HG02840 (cell line): ENCODE results near the gene UNC93A.
"Not testable (repeated sequence)": the region's sequence is repeated elsewhere in the genome, so short reads cannot be mapped to it uniquely, and the experiment has no call there.

ENCODE experiments used
- ATAC-seq: cut with Tn5 transposase; IDR thresholded peaks from one replicate; pipeline ENCODE4 v1.9.1; 2021; ENCODE audit warnings: mild to moderate bottlenecking, moderate library complexity, moderate number of reproducible peaks; ENCODE audit not compliant: unreplicated experiment, low FRiP score

UNC93A gene

GRCh38 chr6:167270499-167271311 is 20.4 kb upstream of the UNC93A start:
- ATAC-seq = no peak

DNA sequence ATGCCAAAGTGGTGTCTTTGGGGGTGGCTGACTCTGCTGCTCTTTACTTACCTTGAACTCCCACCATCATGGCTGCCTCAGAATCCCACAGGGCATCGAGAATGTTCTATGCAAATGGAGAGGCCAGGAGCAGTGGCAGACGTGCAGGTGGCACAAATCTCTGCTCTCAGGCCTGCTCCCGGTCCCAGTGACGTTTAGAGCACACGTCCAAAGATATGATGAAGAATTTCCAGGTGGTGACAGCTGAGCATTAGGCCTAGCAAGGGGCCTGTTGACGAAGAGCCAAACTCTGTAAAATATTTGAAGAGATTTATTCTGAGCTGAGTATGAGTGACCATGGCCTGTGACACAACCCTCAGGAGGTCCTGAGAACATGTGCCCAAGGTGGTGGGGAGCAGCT is 19.0 kb upstream of the UNC93A start:
- ATAC-seq = no peak

DNA sequence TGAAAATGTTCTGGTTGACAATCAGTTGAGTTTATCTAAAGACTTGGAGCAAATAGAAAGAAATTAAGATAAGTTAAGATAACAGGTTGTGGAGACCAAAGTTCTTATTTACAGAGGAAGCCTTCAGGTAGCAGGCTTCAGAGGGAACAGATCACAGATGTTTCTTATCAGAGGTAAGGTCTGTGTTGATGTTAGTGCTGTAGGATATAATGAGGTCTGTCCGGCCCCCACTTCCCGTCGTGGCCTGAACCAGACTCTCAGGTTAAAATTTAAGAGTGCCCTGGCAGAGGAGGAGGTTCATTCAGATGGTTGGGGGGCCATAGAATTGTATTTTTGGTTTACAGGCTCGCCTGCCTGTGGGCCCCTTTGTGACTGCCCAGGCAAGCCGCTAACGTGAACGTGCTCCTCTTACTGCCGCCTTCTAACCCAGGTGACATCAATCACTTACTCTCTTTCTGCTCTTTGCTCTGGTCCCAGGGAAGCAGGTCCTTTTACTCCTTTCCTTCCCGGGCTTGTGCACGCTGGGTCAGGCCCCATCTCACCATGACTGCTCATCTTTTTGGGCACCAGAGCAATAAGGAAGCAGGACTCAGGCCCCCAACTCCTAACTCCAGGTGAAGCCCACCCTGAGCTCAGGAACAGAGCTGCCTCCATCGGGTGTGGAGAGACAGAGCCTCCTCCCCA is 18.3 kb upstream of the UNC93A start:
- no peak for ATAC-seq

DNA sequence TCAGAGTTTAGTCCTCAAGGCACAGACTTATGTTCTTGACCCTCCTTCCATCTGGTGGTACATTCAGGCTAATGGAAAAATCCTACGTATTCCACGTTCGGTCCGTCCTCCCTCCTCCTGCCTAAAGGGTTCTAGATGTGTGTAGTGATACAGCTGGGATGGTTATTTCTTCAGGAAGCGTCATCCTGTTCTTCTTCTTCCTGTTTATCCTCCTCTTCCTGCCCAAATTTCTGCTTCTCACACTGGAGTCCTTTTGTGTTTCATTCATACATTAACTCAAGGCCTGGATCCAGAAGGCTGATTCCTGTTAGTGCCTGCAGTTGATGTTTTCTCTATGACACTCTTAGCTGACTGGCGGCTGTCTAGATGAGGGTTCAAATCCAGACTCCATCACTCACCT is 16.8 kb upstream of the UNC93A start:
- ATAC-seq = no peak

DNA sequence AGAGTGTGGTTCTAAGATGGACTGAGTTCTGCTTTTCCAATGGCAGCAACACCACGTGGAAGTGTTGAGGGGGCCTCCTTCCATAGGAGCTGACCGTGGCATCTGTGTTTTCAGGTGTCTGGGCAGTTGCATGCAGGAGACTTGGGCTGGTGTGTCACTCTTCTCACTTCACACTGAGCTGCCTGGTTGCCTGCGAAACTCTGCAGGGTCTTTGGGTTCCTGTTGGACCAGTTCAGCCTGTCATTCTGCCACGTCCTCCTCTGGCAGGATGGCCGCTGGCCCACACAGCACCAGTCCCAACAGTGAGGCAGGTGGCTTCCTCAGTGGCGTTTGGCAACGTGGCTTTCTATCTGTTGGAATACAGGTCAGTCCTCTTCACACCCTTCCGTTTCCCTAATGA is 16.1 kb upstream of the UNC93A start:
- ATAC-seq = no peak

DNA sequence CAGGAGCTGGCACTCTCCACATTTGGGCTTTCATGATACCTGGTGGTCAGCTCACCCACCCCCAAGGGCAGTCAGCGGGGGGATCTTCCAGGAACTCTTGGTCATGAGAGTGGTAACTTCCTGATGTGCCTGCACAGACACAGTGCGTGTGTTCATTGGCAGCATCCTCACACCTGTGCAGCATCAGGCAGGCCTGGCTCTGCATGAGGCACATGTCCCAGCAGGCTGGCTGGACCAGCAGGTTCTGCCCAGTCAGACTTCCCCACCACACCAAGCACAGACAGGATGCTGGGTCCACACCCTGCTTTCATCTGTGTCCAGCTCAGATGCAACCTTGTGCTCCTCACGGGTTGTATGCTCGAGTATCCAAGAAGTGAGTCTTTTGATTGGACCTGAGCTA is 15.7 kb upstream of the UNC93A start:
- ATAC-seq = no peak

GRCh38 chr6:167276772-167277533 is 14.2 kb upstream of the UNC93A start:
- no peak for ATAC-seq

GRCh38 chr6:167278173-167278940 is 12.8 kb upstream of the UNC93A start:
- not testable (repeated sequence) for ATAC-seq

- ATAC-seq = no peak
Measured at GRCh38 chr6:167279766-167280446, 11.2 kb upstream of the UNC93A start.

DNA sequence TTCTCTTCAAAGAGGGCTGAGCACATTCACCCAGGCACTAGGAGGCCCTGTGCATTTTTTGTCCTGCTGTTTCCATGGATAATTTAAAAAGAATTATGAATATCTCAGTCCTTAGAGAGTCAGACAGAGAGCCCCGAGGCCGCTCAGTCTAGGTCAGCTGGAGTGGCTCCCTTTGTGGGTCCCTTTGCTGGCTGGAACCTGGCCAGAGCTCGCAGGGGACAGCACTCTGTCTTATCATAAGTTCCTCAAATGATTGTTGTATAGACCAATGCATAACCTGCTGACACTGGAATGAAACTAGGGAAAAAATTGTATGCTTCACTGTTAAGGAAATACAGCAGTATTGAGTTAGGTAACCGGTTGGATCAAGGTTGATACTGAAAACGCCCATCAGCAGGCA is 10.6 kb upstream of the UNC93A start:
- not testable (repeated sequence) for ATAC-seq

DNA sequence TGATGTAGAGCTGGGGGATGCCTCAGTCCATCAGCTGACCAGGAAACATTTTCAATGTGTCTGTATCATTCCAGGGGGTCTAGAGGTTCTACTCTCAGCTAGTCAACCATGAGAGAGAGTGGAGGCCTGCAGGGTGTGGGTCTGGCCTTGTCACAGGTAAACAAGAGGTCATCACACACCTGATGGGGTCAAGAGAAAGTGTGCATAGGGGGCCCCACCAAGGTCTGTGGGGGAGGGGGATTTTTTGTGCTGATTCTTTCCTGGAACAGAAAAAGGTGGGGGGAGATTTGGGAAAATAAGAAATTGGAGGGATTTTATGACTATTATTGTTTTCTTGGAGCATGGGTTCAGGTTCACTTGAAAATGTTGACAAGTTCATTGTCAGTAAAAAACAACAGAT is 8.9 kb upstream of the UNC93A start:
- ATAC-seq = no peak

DNA sequence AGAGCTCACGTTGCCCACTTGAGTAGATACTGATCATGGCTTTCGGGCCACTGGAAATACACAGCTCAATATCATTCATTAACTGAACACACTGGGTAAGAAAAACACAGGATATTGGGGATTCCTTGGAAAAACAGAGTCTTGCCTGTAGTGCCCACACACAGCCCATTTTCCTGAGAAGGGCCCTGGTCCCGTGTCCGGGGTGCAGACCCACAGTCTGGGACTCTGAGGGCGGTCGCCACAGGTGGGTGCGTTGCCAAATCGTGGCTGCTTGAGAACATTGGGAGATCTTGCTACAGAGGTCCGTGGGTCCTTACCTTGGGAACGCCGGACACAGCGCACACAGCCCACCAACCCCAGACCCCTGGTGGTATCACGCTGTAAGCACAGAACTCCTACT is 6.5 kb upstream of the UNC93A start:
- not testable (repeated sequence) for ATAC-seq

DNA sequence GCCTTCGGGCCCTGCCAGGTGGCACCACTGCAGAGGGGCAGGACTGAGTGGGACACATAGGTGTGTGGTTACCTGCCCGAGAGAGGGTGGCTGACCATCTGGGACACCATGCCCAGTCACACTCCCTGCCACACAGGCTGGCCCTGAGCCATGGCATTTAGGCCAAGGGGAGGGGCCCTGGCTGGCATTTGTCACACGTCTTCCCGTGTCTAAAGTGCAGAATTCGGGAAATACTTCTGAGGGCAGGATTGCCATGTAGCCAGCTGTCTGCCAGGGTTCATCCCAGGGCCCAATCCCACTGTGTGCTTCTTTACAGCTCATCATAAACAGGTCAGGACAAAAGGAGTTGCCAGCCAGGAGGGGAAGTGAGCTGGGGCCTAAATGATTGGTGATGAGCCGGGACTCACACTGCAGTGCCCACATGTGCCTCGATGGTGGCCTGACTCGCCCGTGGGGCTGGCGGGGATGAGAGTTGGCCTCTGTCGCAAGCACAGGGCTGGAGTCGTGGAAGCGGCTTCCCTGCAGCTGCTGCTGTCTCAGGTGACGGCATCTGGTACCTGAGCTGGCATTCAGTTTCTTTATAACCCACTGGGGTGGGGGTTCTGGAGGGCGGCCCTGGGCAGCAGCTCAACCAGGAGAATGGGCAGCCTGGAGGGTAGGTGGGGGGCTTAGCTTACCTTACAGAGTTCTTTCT is 5.9 kb upstream of the UNC93A start:
- no peak for ATAC-seq

GRCh38 chr6:167287513-167288048 is 3.5 kb upstream of the UNC93A start:
- ATAC-seq = no peak

GRCh38 chr6:167288591-167289225 is 2.4 kb upstream of the UNC93A start:
- ATAC-seq = peak; percentile 73

GRCh38 chr6:167289291-167289690 is 1.8 kb upstream of the UNC93A start:
- not testable (repeated sequence) for ATAC-seq

- no peak for ATAC-seq
Measured at GRCh38 chr6:167291623-167292300, 647 bp downstream of the UNC93A start.
